KMS-11 (cell line): Measurements from ENCODE around the gene CSRP2.

Experiments
- H2AFZ ChIP-seq: fragments of 200-600 bp; sonication (generic); 2 replicates; pipeline ENCODE4 v1.6.1; 2016; ENCODE audit warnings: antibody characterized with exemption, mixed run types, low read depth
- H3K27ac ChIP-seq: fragments of 200-600 bp; sonication (generic); 2 replicates; pipeline ENCODE4 v1.6.1; 2016; ENCODE audit warnings: mild to moderate bottlenecking, mixed run types
- H3K27me3 ChIP-seq: fragments of 200-600 bp; sonication (generic); 2 replicates; pipeline ENCODE4 v1.6.1; 2017; ENCODE audit warnings: mild to moderate bottlenecking, low read depth, mixed run types, moderate library complexity; ENCODE audit not compliant: insufficient read depth
- H3K36me3 ChIP-seq: fragments of 200-600 bp; sonication (generic); 2 replicates; pipeline ENCODE4 v1.6.1; 2017; ENCODE audit warnings: mild to moderate bottlenecking, mixed run types; ENCODE audit not compliant: insufficient read depth
- H3K4me1 ChIP-seq: fragments of 200-600 bp; sonication (generic); 2 replicates; pipeline ENCODE4 v1.6.1; 2016; ENCODE audit warnings: mild to moderate bottlenecking, low read depth, mixed run types; ENCODE audit not compliant: poor library complexity, severe bottlenecking
- H3K4me2 ChIP-seq: fragments of 200-600 bp; sonication (generic); 2 replicates; pipeline ENCODE4 v1.7.0; 2016; ENCODE audit warnings: mild to moderate bottlenecking, mixed run types
- H3K4me3 ChIP-seq: fragments of 200-600 bp; sonication (generic); IDR thresholded peaks from 2 replicates; pipeline ENCODE4 v1.6.1; 2017; ENCODE audit warnings: low read depth, low read length, mixed read lengths; ENCODE audit not compliant: insufficient read depth
- H3K79me2 ChIP-seq: fragments of 200-600 bp; sonication (generic); 2 replicates; pipeline ENCODE4 v1.6.1; 2016; ENCODE audit warnings: low read depth, mixed run types; ENCODE audit not compliant: insufficient read depth
- H3K9ac ChIP-seq: fragments of 200-600 bp; sonication (generic); 2 replicates; pipeline ENCODE4 v1.6.1; 2016; ENCODE audit warnings: mild to moderate bottlenecking, mixed run types
- H4K20me1 ChIP-seq: fragments of 200-600 bp; sonication (generic); 2 replicates; pipeline ENCODE4 v1.6.1; 2016; ENCODE audit warnings: mild to moderate bottlenecking, mixed run types; ENCODE audit not compliant: insufficient read depth
- CTCF ChIP-seq: fragments of 200-600 bp; sonication (generic); conservative IDR thresholded peaks from 2 replicates; pipeline ENCODE4 v1.6.1; 2017; ENCODE audit warnings: low read depth, mild to moderate bottlenecking, antibody characterized with exemption, low read length, moderate library complexity, mixed read lengths

Gene CSRP2

GRCh38 chr12:76896274-76896673 is 17.5 kb upstream of the CSRP2 start:
- H3K36me3 ChIP-seq, result no peaks in the 10 kb centered on the region

DNA sequence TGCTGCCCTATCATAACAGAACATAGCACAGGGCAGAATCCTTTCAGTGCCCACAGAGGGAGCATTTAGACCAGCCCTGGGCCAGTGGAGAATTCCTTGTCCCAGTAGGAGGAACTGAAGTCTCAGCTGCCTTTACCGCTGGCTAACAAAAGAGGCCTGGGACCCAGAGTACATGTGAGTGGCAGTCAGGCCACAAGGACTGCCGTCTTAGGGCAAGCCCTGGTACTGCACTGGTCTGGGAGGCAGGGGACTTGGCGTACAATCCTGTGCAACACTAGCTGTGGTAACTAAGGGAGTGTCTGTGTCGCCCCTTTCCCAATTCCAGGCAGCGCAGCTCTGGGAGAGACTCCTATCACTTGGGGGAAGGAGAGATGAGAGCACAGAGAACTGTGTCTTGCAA is 17.0 kb upstream of the CSRP2 start:
- Histone ChIP-seq H4K20me1 (no peaks in the 10 kb centered on the region), H3K9ac (no peak overlapping the region), H3K4me3 (no peak overlapping the region), H3K27me3 (no peaks in the 10 kb centered on the region), H3K4me1 (no peaks in the 10 kb centered on the region), H3K27ac (no peak overlapping the region), H3K36me3 (no peaks in the 10 kb centered on the region), H3K79me2 (no peaks in the 10 kb centered on the region), H2AFZ (no peak overlapping the region), H3K4me2 (no peak overlapping the region)
- TF ChIP-seq CTCF, result no peak

More at GRCh38 chr12:76896274-76896673, 17.5 kb upstream of the CSRP2 start:
- H3K79me2 ChIP-seq, result no peaks in the 10 kb centered on the region
- H3K4me3 ChIP-seq, result no peak overlapping the region
- no peaks in the 10 kb centered on the region for H4K20me1 ChIP-seq
- no peak overlapping the region for H2AFZ ChIP-seq
- H3K27me3 ChIP-seq, result no peaks in the 10 kb centered on the region
- no peaks in the 10 kb centered on the region for H3K4me1 ChIP-seq
- H3K4me2 ChIP-seq, result no peak overlapping the region
- TF ChIP-seq CTCF, result no peak
- no peak overlapping the region for H3K9ac ChIP-seq
- no peak overlapping the region for H3K27ac ChIP-seq

GRCh38 chr12:76891609-76892008 is 12.8 kb upstream of the CSRP2 start:
- Histone ChIP-seq H3K4me3 (no peak overlapping the region), H3K36me3 (no peaks in the 10 kb centered on the region), H3K4me2 (no peak overlapping the region), H3K27ac (no peak overlapping the region), H3K79me2 (no peaks in the 10 kb centered on the region), H2AFZ (no peak overlapping the region), H3K9ac (no peak overlapping the region), H3K27me3 (no peaks in the 10 kb centered on the region), H4K20me1 (no peaks in the 10 kb centered on the region), H3K4me1 (no peaks in the 10 kb centered on the region)
- no peak for TF ChIP-seq CTCF

DNA sequence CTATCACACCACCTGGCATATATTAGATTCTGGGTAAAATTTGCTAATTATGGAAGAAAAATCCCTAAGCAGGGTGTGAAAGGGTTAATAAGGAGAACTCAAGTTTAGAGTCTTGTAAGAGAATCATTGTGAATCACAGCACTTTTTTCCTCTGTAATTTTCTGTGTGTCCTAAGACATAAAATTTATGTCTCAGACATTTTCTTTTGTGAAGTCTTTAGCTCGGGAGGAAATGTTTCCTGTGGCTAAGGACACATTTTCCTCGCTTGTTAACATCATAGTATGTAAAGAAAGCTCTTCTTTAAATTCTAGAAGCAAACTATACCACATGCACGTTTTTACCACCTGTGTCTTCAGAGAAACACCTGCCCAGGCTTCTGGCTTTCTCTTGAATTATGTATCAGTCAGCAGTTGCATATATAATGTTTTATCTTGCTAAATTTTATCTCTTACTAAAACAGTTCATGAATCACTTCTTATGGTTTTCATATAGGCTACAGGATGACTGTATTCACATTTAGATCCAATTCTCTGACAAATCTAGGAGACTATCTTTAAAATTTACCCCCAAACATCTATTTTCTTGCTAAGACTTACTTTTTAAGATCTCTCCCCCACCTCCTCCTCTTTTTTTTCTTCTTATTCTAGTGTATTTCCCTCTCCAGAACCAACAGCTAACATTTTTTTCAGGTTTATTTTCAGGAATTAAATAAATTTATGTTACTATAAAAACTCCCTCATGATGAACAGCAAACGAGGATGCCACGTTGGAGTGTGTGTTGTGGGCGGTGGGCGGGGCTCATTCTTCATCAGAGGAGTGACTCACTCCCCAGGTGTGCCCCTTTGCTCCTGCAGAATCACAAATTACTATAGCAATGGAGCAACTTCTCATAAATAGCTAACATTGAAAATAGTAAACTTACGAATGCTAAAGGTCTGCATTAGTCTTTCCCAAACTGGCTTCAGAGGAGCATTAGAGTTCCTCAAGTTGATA is 11.6 kb upstream of the CSRP2 start:
- H3K9ac ChIP-seq, result no peak overlapping the region
- H2AFZ ChIP-seq, result no peak overlapping the region
- no peaks in the 10 kb centered on the region for H3K27me3 ChIP-seq
- no peaks in the 10 kb centered on the region for H3K36me3 ChIP-seq
- no peak overlapping the region for H3K27ac ChIP-seq
- H3K4me2 ChIP-seq, result no peak overlapping the region
- H3K4me1 ChIP-seq, result no peaks in the 10 kb centered on the region
- H4K20me1 ChIP-seq, result no peaks in the 10 kb centered on the region
- H3K79me2 ChIP-seq, result no peaks in the 10 kb centered on the region
- H3K4me3 ChIP-seq, result no peak overlapping the region
- TF ChIP-seq CTCF, result no peak
